SU-DHL-6 (cell line): Measurements from ENCODE around the gene KCTD1.

Experiments
- H2AFZ ChIP-seq: fragments of 200-600 bp; sonication (generic); 2 replicates; pipeline ENCODE4 v1.6.1; 2014; ENCODE audit warnings: low read depth, mild to moderate bottlenecking, moderate library complexity, mixed read lengths, antibody characterized with exemption, low read length; ENCODE audit not compliant: severe bottlenecking
- H3F3A ChIP-seq: fragments of 200-600 bp; shearing (Covaris generic); 2 replicates; pipeline ENCODE4 v1.6.0; 2016; ENCODE audit warnings: antibody characterized with exemption, mild to moderate bottlenecking; ENCODE audit not compliant: insufficient read depth
- H3K27ac ChIP-seq: fragments of 200-600 bp; sonication (generic); 2 replicates; pipeline ENCODE4 v1.5.1; 2016; ENCODE audit warnings: low read depth, mild to moderate bottlenecking, low read length, moderate library complexity, mixed read lengths
- H3K27me3 ChIP-seq: fragments of 200-600 bp; sonication (generic), shearing (Covaris generic); 2 replicates; pipeline ENCODE4 v1.6.0; 2014; ENCODE audit warnings: mild to moderate bottlenecking, low read length
- H3K36me3 ChIP-seq: fragments of 200-600 bp; sonication (generic); 2 replicates; pipeline ENCODE4 v1.6.1; 2014; ENCODE audit warnings: mild to moderate bottlenecking, low read length, mixed read lengths
- H3K4me2 ChIP-seq: fragments of 300-600, 200-600 bp; shearing (Covaris generic), sonication (generic); 2 replicates; pipeline ENCODE4 v1.6.0; 2014; ENCODE audit warnings: low read length, low read depth, mild to moderate bottlenecking; ENCODE audit not compliant: poor library complexity, severe bottlenecking
- H3K4me3 ChIP-seq: fragments of 200-600 bp; sonication (generic); 2 replicates; pipeline ENCODE4 v1.5.1; 2014; ENCODE audit warnings: antibody characterized with exemption, low read length, mild to moderate bottlenecking, mixed read lengths; ENCODE audit not compliant: insufficient read depth, poor library complexity, severe bottlenecking
- H3K79me2 ChIP-seq: fragments of 200-600 bp; sonication (generic); 2 replicates; pipeline ENCODE4 v1.6.1; 2014; ENCODE audit warnings: mild to moderate bottlenecking, low read length, moderate library complexity; ENCODE audit not compliant: insufficient read depth
- H3K9ac ChIP-seq: fragments of 200-600 bp; sonication (generic); 2 replicates; pipeline ENCODE4 v1.7.0; 2014; ENCODE audit warnings: mild to moderate bottlenecking, low read length
- H3K9me2 ChIP-seq: fragments of 200-600 bp; sonication (generic); replicated peaks from 2 replicates; pipeline ENCODE4 v1.6.1; 2014; ENCODE audit warnings: low read length; ENCODE audit not compliant: insufficient read depth
- H3K9me3 ChIP-seq: fragments of 200-600 bp; sonication (generic); 2 replicates; pipeline ENCODE4 v1.6.1; 2014; ENCODE audit warnings: low read length, mixed read lengths; ENCODE audit not compliant: insufficient read depth
- H4K20me1 ChIP-seq: fragments of 200-600 bp; sonication (generic); 2 replicates; pipeline ENCODE4 v1.6.1; 2014; ENCODE audit warnings: low read depth, mild to moderate bottlenecking, antibody characterized with exemption, low read length, moderate library complexity, mixed read lengths
- EZH2phosphoT487 ChIP-seq: fragments of 200-600 bp; sonication (generic), shearing (Covaris generic); conservative IDR thresholded peaks from 2 replicates; pipeline ENCODE4 v1.6.1; 2018; ENCODE audit warnings: mild to moderate bottlenecking, antibody characterized with exemption, low read length, moderate library complexity, mixed read lengths
- TF ChIP-seq, protein P1 (sequence below): fragments of 200-600 bp; sonication (generic); IDR thresholded peaks from one replicate; pipeline ENCODE4 v1.5.1; 2017; ENCODE audit warnings: antibody characterized with exemption, mild to moderate bottlenecking, low read length, moderate library complexity; ENCODE audit not compliant: insufficient read depth, poor library complexity, severe bottlenecking

KCTD1 gene

DNA sequence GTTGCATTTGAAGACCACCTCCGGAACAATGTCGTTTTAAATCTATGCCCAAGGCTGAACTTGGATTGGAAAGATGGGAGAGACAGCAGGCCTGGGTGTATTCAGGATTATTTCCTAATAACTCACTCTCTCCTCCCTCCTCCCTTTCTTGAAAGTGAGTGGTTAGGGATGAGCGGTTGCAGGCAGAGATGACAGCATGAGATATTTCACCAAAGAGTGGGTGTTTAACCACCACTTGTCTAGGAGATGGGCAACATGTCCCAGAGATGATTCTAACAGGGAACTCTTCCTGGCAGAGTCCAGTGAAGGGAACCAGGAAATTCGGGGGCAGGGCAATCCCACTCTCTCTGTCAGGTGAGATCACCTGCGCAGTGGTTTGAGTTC lies 123.2 kb downstream of the KCTD1 start:
- H3K9me2 ChIP-seq = no peaks in the 10 kb centered on the region
- H3K9ac ChIP-seq = no peak overlapping the region
- no peak overlapping the region for H3K4me3 ChIP-seq
- H3K36me3 ChIP-seq = no peaks in the 10 kb centered on the region
- no peaks in the 10 kb centered on the region for H3K27me3 ChIP-seq
- no peak overlapping the region for H2AFZ ChIP-seq
- H3K4me2 ChIP-seq = no peak overlapping the region
- TF ChIP-seq, protein P1, sequence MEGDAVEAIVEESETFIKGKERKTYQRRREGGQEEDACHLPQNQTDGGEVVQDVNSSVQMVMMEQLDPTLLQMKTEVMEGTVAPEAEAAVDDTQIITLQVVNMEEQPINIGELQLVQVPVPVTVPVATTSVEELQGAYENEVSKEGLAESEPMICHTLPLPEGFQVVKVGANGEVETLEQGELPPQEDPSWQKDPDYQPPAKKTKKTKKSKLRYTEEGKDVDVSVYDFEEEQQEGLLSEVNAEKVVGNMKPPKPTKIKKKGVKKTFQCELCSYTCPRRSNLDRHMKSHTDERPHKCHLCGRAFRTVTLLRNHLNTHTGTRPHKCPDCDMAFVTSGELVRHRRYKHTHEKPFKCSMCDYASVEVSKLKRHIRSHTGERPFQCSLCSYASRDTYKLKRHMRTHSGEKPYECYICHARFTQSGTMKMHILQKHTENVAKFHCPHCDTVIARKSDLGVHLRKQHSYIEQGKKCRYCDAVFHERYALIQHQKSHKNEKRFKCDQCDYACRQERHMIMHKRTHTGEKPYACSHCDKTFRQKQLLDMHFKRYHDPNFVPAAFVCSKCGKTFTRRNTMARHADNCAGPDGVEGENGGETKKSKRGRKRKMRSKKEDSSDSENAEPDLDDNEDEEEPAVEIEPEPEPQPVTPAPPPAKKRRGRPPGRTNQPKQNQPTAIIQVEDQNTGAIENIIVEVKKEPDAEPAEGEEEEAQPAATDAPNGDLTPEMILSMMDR = no peak
- no peak for TF ChIP-seq EZH2phosphoT487
- H3K9me3 ChIP-seq = no peaks in the 10 kb centered on the region
- no peaks in the 10 kb centered on the region for H3F3A ChIP-seq
- H3K79me2 ChIP-seq = no peaks in the 10 kb centered on the region
- no peaks in the 10 kb centered on the region for H4K20me1 ChIP-seq
- H3K27ac ChIP-seq = no peak overlapping the region

DNA sequence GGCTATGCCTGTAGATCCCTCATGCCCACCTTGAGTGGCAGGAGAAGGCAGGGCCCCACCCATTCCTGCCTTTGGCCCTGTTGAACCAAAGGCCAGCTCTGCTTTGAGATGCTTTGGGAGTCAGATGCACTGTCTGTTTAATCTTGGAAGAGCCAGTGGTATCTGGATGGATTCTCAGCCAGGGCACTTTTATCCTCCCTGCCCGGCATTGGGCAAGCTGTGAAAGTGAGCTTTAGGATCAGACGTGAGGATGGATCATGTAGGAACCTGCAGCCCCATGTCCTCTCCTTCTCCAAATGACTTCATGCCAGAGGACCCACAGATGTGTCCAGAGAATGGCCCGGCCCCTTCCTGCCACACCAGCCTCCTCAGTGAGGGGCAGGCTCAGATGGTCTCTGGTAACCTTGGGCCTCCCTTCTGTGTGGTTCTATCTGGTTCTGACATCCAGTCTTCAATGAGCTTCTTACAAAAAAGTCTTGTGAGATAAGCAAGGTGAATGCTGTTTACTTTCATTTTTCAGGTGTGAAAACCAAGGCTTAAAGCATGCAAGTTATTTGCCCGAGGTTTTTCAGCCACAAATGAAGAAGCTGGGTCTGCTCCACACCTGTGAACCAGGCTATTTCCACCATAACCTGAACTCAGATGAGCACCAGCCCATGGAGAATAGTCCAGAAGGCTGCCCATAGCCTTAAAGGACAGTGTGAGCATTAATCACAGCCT lies 123.8 kb downstream of the KCTD1 start:
- Histone ChIP-seq H4K20me1 (no peaks in the 10 kb centered on the region), H3K36me3 (no peaks in the 10 kb centered on the region), H3F3A (no peaks in the 10 kb centered on the region), H3K79me2 (no peaks in the 10 kb centered on the region), H3K9me3 (no peaks in the 10 kb centered on the region), H3K9me2 (no peaks in the 10 kb centered on the region), H3K9ac (no peak overlapping the region), H2AFZ (no peak overlapping the region), H3K4me2 (no peak overlapping the region), H3K4me3 (no peak overlapping the region), H3K27ac (no peak overlapping the region), H3K27me3 (no peaks in the 10 kb centered on the region)
- no peak for TF ChIP-seq EZH2phosphoT487
- TF ChIP-seq, protein P1 = no peak

DNA sequence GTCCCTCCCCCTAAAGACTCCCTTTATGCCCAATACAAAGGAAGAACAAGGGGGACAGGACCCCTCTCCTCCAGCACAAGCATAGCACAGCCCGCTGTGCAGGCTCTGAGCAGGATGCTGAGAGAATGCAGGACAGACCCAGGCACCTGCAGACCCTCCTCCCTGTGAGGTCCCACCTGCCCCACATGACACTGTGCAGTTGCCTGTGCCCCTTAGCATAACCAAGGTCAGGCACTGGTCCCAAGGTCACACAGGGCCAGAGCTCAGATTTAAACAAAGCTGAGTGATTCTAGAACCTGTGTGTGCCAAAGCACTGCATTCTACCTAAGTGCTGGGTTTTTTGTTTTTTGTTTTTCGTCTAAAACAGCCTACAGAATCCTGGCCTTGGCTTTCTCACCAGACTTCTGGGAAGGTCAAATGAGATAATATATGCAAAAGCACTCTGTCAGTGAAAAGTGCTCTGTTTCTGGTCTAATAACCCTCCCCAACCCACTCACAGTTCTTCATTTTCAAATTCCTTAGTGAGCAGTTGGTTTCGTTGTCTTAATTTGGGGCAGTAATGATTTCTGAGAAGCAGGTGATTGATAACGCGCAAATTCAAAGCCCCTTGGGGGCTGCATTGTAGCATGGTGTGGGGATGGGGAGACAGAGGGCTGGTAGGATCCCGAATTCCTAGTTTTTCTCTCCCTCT lies 125.7 kb downstream of the KCTD1 start:
- H3K36me3 ChIP-seq = no peaks in the 10 kb centered on the region
- H3K27ac ChIP-seq = no peak overlapping the region
- no peak for TF ChIP-seq EZH2phosphoT487
- TF ChIP-seq, protein P1 = no peak
- no peaks in the 10 kb centered on the region for H3K27me3 ChIP-seq
- H4K20me1 ChIP-seq = no peaks in the 10 kb centered on the region
- H3F3A ChIP-seq = no peaks in the 10 kb centered on the region
- H3K4me2 ChIP-seq = no peak overlapping the region
- no peak overlapping the region for H3K9ac ChIP-seq
- no peaks in the 10 kb centered on the region for H3K79me2 ChIP-seq
- H3K9me3 ChIP-seq = no peaks in the 10 kb centered on the region
- no peaks in the 10 kb centered on the region for H3K9me2 ChIP-seq
- no peak overlapping the region for H2AFZ ChIP-seq
- no peak overlapping the region for H3K4me3 ChIP-seq
